ENCODE measurements around the gene IFT88. TPM values are rescaled to one million over a fixed set of nuclear protein-coding genes. Genes with fewer than 3 reads are reported as not detected.

The IFT88 gene
- total and polyA plus RNA-seq, 2 of the 8 experiments (the other 6 are each of a cell fraction or from before 2014, with no cell fraction given) = 1.7 to 5.8 TPM

DNA sequence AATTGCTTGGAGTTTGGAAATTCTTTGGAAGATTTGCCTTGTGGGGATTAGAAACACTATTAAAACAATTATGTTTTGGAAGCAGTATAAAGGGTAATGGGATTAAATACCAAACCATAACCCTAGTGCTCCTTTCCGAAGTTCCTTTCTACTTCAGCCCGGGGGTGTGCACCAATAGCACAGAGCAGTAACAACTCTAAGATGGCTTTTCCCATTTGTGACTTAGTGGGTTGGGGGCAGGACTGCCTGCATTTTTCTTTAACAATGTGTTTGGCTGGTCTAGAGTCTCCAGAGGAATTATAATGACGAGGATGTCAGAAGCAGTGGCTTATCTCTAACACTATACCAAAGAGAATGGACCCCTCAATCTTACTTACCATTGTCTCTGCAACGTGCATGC is 124.7 kb downstream of the IFT88 start:
- Histone ChIP-seq H3K27me3 (replicated peaks in 1 of 4; ENCODE audit: control insufficient read depth in 3 of 4, extremely low read depth in 1 of 4, insufficient read depth in 3 of 4, low read length in 3 of 4) (no peaks in the 10 kb centered on the region), H2AK5ac (ENCODE audit: low read depth, low read length) (no peak overlapping the region), H2BK20ac (ENCODE audit: low read length) (no peak overlapping the region), H3K36me3 (ENCODE audit: control insufficient read depth in 2 of 4, insufficient read depth in 4 of 4, low read length in 3 of 4) (no peaks in the 10 kb centered on the region), H3K79me2 (ENCODE audit: control insufficient read depth in 1 of 2, insufficient read depth in 2 of 2, low read length in 2 of 2) (no peaks in the 10 kb centered on the region), H3K4me1 (replicated peaks in 1 of 4; ENCODE audit: control insufficient read depth in 3 of 4, insufficient read depth in 4 of 4, low read length in 3 of 4) (peaks cover 0 to 5% (median 2%) of the 10 kb centered on the region in 4 experiments; a peak in 2 of 7 replicates), H3K4me3 (ENCODE audit: extremely low read depth in 1 of 4, insufficient read depth in 2 of 4, low read depth in 3 of 4, low read length in 4 of 4) (no peak overlapping the region), H4K8ac (ENCODE audit: extremely low read depth, insufficient read depth, low read length) (no peak overlapping the region), H3K4ac (replicated peaks; ENCODE audit: insufficient read length, low read depth, low read length) (no peak overlapping the region), H3K27ac (ENCODE audit: low read depth, low read length) (no peak overlapping the region), H3K18ac (ENCODE audit: extremely low read depth, low read length) (no peak overlapping the region), H4K20me1 (replicated peaks in 1 of 2; ENCODE audit: control insufficient read depth in 1 of 2, insufficient read depth in 2 of 2, low read length in 2 of 2) (no peaks in the 10 kb centered on the region), H3K4me2 (ENCODE audit: insufficient read depth in 1 of 2, low read depth in 2 of 2, low read length in 2 of 2) (no peak overlapping the region), H4K91ac (replicated peaks; ENCODE audit: insufficient read length, low read length) (no peak overlapping the region), H3K14ac (ENCODE audit: insufficient read length) (no peak overlapping the region), H2BK15ac (ENCODE audit: low read length) (no peak overlapping the region), H3K9me3 (ENCODE audit: insufficient read depth in 2 of 2, low read depth in 1 of 2, low read length in 1 of 2) (no peaks in the 10 kb centered on the region), H2AFZ (ENCODE audit: low read length) (no peak overlapping the region), H3K56ac (replicated peaks; ENCODE audit: insufficient read length, low read depth, low read length) (no peak overlapping the region), H3K9ac (replicated peaks in 1 of 4; ENCODE audit: extremely low read depth in 1 of 4, low read depth in 3 of 4, low read length in 3 of 4) (no peak overlapping the region), H2BK120ac (replicated peaks; ENCODE audit: low read depth, low read length) (no peak overlapping the region), H3K79me1 (ENCODE audit: low read depth, low read length) (no peaks in the 10 kb centered on the region), H3K23ac (ENCODE audit: insufficient read length) (no peak overlapping the region), H3K23me2 (ENCODE audit: low read depth, low read length) (no peaks in the 10 kb centered on the region), H2BK5ac (ENCODE audit: low read depth, low read length) (no peak overlapping the region), H2BK12ac (ENCODE audit: low read depth, low read length) (no peak overlapping the region), H4K5ac (ENCODE audit: insufficient read length, low read depth, low read length) (no peak overlapping the region)
- 68% methylated on average over 4 of the region's 4 CpGs; no CpG with 5 or more reads in 1 of the 2 experiments for WGBS, 2 experiments (ENCODE audit: extremely low coverage in 1 of 2, insufficient coverage in 1 of 2, insufficient read length in 1 of 2, insufficient replicate concordance in 2 of 2, low coverage in 1 of 2, low lambda C conversion rate in 2 of 2, missing lambda C conversion rate in 1 of 2)
- ChIA-PET CTCF (ENCODE audit: partially characterized antibody) (no interaction called here), POLR2A (ENCODE audit: partially characterized antibody) (no interaction called here)
- no peak for FAIRE-seq
- no peak for DNase-seq (ENCODE audit: low read depth in 1 of 2, low spot score in 2 of 2)
- TF ChIP-seq CBX8 (IDR thresholded peaks at IDR 0.05; ENCODE audit: borderline replicate concordance, low read depth, low read length) = no peak
- no peak for TF ChIP-seq RAD21 (IDR thresholded peaks at IDR 0.05 in 1 of 2, conservative IDR thresholded peaks at IDR 0.05 in 1 of 2; ENCODE audit: low read depth in 2 of 2, low read length in 2 of 2)
- no peak for TF ChIP-seq SIX5 (IDR thresholded peaks at IDR 0.05; ENCODE audit: low read depth, low read length)
- TF ChIP-seq, protein P1, sequence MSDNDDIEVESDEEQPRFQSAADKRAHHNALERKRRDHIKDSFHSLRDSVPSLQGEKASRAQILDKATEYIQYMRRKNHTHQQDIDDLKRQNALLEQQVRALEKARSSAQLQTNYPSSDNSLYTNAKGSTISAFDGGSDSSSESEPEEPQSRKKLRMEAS (IDR thresholded peaks at IDR 0.05) = no peak
- TF ChIP-seq NRF1 (IDR thresholded peaks at IDR 0.05; ENCODE audit: low read depth, low read length) = no peak
- no peak for TF ChIP-seq JUND (IDR thresholded peaks at IDR 0.05; ENCODE audit: low read length)
- no peak for TF ChIP-seq CEBPB (IDR thresholded peaks at IDR 0.05; ENCODE audit: low read depth, low read length)
- TF ChIP-seq TAF7 (optimal IDR thresholded peaks at IDR 0.05; ENCODE audit: borderline replicate concordance, low read depth, low read length) = no peak
- no peak for TF ChIP-seq CBX5 (IDR thresholded peaks at IDR 0.05; ENCODE audit: low read depth, low read length)
- no peak for TF ChIP-seq POU5F1 (IDR thresholded peaks at IDR 0.05; ENCODE audit: low read depth, low read length)
- TF ChIP-seq POLR2A (IDR thresholded peaks at IDR 0.05; ENCODE audit: control extremely low read depth in 1 of 2, low read depth in 2 of 2, low read length in 2 of 2) = no peak
- no peak for TF ChIP-seq RBBP5 (IDR thresholded peaks at IDR 0.05; ENCODE audit: borderline replicate concordance, low read depth, low read length)
- TF ChIP-seq TAF1 (IDR thresholded peaks at IDR 0.05; ENCODE audit: low read depth, low read length) = no peak
- no peak for TF ChIP-seq ASH2L (IDR thresholded peaks at IDR 0.05; ENCODE audit: low read length)
- no peak for TF ChIP-seq CTBP2 (IDR thresholded peaks at IDR 0.05; ENCODE audit: borderline replicate concordance, insufficient read depth, insufficient read length, low read length)
- no peak for TF ChIP-seq BCL11A (IDR thresholded peaks at IDR 0.05; ENCODE audit: low read depth in 2 of 2, low read length in 2 of 2)

Measured in H1 (cell line).